Stomach (tissue), 4 donors: ENCODE results near the gene B4GALT6.

Experiments
- EP300 ChIP-seq: sonication (generic); formaldehyde crosslinking; IDR thresholded peaks from one replicate; pipeline ENCODE4 v1.6.1; 2017; ENCODE audit warnings: antibody characterized with exemption
- POLR2A ChIP-seq, 4 donors: fragments of 450-650 bp; IDR thresholded peaks; one replicate each; pipeline ENCODE4 v1.6.1; 2016; ENCODE audit warnings: antibody characterized with exemption in 4 of 4, control low read depth in 2 of 4, mild to moderate bottlenecking in 1 of 4, moderate library complexity in 1 of 4
- TF ChIP-seq, protein P1 (sequence below), 7 experiments: fragments of 450-650 bp in 4 of 7; fragments of 200-600 bp in 3 of 7; sonication (generic) in 3 of 7; IDR thresholded peaks; one replicate each; pipeline ENCODE4 v1.5.1; 2016 to 2019; ENCODE audit warnings: antibody characterized with exemption in 7 of 7, control low read depth in 2 of 7, mild to moderate bottlenecking in 1 of 7

DNA sequence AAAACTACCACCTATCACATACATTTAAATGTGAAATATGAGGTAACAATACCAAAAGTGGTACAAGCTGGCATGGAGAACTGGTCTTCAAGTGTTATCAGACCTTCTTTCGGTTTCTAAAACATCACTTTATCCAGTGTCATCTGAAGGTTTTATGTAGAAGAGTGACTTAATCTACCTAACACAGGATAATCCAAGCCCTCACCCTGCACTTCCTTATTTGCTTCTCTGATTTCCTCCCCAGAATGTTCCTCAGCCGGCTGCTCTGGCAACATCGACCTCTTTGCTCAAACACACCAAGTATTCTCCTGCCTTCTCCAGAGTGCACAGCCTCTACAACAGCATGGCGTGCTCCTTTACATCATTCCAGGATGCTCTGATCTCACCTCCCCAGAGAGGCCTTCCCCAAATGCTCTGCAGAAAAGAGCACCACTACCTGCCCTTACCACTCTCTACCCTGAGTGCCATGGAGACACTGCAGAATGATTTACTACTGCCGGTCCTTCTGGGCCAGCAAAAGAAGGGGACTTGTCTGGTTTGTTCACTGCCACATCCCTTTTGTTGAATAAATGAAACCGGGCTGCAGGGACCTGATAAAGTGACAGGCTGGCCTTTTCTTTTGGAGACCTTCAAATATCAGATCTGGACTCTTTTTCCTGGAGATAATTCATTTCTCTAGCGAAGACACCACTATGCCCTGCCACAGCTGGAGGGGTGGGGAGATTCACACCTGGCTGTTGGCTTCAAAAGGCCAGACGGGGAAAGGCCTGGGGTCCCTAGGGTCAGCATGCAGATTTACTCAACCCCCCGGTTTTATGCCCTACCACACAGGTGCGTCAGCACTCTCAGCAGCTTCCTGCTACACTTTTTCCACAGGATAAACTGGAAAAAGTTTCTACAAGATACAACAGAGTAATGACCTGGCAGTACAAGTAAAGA lies 50.7 kb downstream of the B4GALT6 start:
- TF ChIP-seq, protein P1, sequence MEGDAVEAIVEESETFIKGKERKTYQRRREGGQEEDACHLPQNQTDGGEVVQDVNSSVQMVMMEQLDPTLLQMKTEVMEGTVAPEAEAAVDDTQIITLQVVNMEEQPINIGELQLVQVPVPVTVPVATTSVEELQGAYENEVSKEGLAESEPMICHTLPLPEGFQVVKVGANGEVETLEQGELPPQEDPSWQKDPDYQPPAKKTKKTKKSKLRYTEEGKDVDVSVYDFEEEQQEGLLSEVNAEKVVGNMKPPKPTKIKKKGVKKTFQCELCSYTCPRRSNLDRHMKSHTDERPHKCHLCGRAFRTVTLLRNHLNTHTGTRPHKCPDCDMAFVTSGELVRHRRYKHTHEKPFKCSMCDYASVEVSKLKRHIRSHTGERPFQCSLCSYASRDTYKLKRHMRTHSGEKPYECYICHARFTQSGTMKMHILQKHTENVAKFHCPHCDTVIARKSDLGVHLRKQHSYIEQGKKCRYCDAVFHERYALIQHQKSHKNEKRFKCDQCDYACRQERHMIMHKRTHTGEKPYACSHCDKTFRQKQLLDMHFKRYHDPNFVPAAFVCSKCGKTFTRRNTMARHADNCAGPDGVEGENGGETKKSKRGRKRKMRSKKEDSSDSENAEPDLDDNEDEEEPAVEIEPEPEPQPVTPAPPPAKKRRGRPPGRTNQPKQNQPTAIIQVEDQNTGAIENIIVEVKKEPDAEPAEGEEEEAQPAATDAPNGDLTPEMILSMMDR (IDR thresholded peaks at IDR 0.05), result no peak
- no peak for TF ChIP-seq POLR2A (IDR thresholded peaks at IDR 0.05)
- no peak for TF ChIP-seq EP300
